Measurements from ENCODE around the gene CLDN25.
A peak's percentile ranks its signal among the peaks of the same experiment; 100 is the strongest.

Gene CLDN25

GRCh38 chr11:113779496-113779895, at the start of gene CLDN25:
Gene CLDN25, plus strand, starts transcription at chr11:113779796. Its CDS starts 0 bp downstream, at chr11:113779796.
- H3K27ac ChIP-seq = peak within 1 kb of the TSS; percentile 66 to 67
- H3K27me3 ChIP-seq = no peaks in the 10 kb centered on the region

GRCh38 chr11:113730887-113731726, 48.5 kb upstream of the CLDN25 start:
- Histone ChIP-seq H3K27me3 (no peaks in the 10 kb centered on the region), H3K4me1 (peaks cover 0 to 8% (median 0%) of the 10 kb centered on the region in 4 donors), H3K4me3 (no peak overlapping the region), H3K27ac (no peak overlapping the region), H3K36me3 (peaks cover 13 to 39% (median 33%) of the 10 kb centered on the region in 3 donors), H3K9me3 (no peaks in the 10 kb centered on the region)
- intact Hi-C loops (cut with DNase I; ENCODE audit: low total_unique reads) = loop anchor here (2.0 kb wide), 1 partner anchor 426 kb away; no protein-coding TSS in a partner anchor
- TF ChIP-seq CTCF (IDR thresholded peaks at IDR 0.05) = peak; percentile 49 to 76
- DNase-seq = no peak

More at GRCh38 chr11:113779496-113779895, at the start of gene CLDN25:
- TF ChIP-seq CTCF (IDR thresholded peaks at IDR 0.05) = no peak
- no peaks in the 10 kb centered on the region for H3K36me3 ChIP-seq
- H3K4me3 ChIP-seq = peak within 1 kb of the TSS in 1 of 2 donors; percentile 41
- H3K9me3 ChIP-seq = no peaks in the 10 kb centered on the region
- H3K4me1 ChIP-seq = peaks cover 0 to 13% (median 7%) of the 10 kb centered on the region in 4 donors
- intact Hi-C loops (cut with DNase I; ENCODE audit: low total_unique reads) = loop anchor here (10.0 kb wide), 1 partner anchor 95 kb away; the partner anchor contains the start of gene USP28
- no peak for DNase-seq

- peaks cover 0 to 8% (median 0%) of the 10 kb centered on the region in 4 donors for H3K4me1 ChIP-seq
- no peaks in the 10 kb centered on the region for H3K9me3 ChIP-seq
- H3K27me3 ChIP-seq = no peaks in the 10 kb centered on the region
- intact Hi-C loops (cut with DNase I; ENCODE audit: low total_unique reads) = no loop called here
- no peak overlapping the region for H3K4me3 ChIP-seq
- TF ChIP-seq CTCF (IDR thresholded peaks at IDR 0.05) = no peak
- no peak for DNase-seq
- H3K36me3 ChIP-seq = peaks cover 23 to 49% (median 43%) of the 10 kb centered on the region in 3 donors
- no peak overlapping the region for H3K27ac ChIP-seq
These were observed 47.5 kb upstream of the CLDN25 start for GRCh38 chr11:113732092-113732491.

- no peak for TF ChIP-seq CTCF (IDR thresholded peaks at IDR 0.05)
- Histone ChIP-seq H3K4me3 (no peak overlapping the region), H3K4me1 (no peaks in the 10 kb centered on the region), H3K36me3 (peaks cover 55 to 89% (median 79%) of the 10 kb centered on the region in 3 donors), H3K9me3 (no peaks in the 10 kb centered on the region), H3K27ac (no peak overlapping the region), H3K27me3 (no peaks in the 10 kb centered on the region)
- intact Hi-C loops (cut with DNase I; ENCODE audit: low total_unique reads) = no loop called here
- no peak for DNase-seq
These were observed 43.3 kb upstream of the CLDN25 start for GRCh38 chr11:113736323-113736722.

- Histone ChIP-seq H3K27ac (no peak overlapping the region), H3K4me3 (no peak overlapping the region), H3K9me3 (no peaks in the 10 kb centered on the region), H3K4me1 (no peaks in the 10 kb centered on the region), H3K27me3 (no peaks in the 10 kb centered on the region), H3K36me3 (peaks cover 59 to 75% (median 59%) of the 10 kb centered on the region in 3 donors)
- intact Hi-C loops (cut with DNase I; ENCODE audit: low total_unique reads) = loop anchor here (1.0 kb wide), 1 partner anchor 43 kb away; no protein-coding TSS in a partner anchor
- no peak for TF ChIP-seq CTCF (IDR thresholded peaks at IDR 0.05)
- DNase-seq = no peak
These were observed 26.7 kb upstream of the CLDN25 start for GRCh38 chr11:113752932-113753331.

Data from tibial artery (tissue), 4 donors.